GM18870 (cell line): ENCODE measurements around the gene SEMA6A.
A peak's percentile ranks its signal among the peaks of the same experiment; 100 is the strongest.

Experiments
- ATAC-seq: cut with Tn5 transposase; IDR thresholded peaks from one replicate; pipeline ENCODE4 v1.9.1; 2021; ENCODE audit warnings: moderate library complexity; ENCODE audit not compliant: unreplicated experiment

The SEMA6A gene

GRCh38 chr5:116576053-116576713 is 1.6 kb upstream of the SEMA6A start:
- peak; percentile 25 for ATAC-seq

DNA sequence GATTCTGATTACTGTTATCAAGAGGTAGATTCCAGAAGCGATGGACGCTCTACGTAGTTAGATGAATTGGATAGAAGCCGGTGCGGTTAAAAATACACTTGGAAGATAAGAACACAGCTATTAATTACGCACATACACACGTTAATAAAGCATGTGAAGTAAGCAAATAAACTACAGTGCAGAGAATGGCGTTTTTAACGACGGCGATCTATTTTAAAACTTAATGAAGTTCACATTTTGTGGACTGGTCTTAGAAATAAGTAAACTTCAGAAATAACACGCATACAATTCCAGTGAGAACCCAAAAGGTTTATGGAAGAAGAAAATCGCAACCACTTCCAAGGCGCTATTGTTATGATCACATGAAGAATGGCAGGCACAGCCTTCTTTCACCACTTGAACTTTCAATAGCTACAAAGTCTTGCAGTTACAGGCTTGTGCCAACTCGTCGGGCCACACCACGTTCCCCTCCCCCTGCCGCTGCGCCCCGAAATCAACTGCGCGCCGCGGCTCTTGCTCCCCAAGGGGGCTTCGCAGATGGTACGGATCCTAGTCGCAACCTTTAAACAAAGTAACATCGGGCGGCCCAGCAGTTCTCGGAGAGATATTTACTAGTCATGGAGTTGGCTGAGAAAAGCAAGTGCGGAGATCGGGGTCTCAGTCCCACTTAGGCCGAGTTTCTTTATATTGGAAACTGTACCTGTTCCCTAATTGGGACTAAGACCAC is 866 bp upstream of the SEMA6A start:
- peak; percentile 2 for ATAC-seq

DNA sequence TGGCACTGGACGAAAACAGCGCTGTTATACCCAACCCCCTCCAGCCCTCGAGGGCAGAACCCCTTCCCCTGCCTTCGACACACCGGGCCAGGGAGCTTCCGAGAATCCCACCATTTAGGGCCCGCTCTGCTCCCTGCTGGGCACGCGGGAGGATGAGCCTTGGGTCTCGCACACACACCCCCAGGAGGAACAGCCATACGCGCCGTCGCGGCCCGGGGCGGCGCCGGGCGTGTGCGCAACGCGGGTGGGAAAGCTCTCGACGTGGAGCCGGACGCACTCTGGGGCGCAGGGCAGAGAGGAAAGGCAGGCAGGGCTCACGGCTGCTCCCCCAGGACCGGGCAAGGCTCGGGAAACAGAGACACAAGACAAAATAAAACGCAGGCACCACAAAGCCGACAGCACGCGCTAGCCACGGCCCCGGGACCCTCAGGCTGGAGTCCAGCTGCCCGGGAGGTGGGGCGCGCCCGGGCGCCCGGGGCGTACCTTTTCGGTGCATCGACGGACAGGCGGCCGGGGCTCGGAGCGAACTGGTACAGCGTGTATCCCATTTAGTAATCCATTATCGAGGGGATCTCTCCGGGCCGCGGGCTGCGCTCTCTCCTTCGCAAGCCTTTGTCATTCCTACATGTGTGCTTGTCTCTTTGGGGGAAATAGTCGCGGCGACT is 789 bp downstream of the SEMA6A start:
- no peak for ATAC-seq

- no peak for ATAC-seq
Observed at GRCh38 chr5:116573279-116573701, 1.3 kb downstream of the SEMA6A start.

DNA sequence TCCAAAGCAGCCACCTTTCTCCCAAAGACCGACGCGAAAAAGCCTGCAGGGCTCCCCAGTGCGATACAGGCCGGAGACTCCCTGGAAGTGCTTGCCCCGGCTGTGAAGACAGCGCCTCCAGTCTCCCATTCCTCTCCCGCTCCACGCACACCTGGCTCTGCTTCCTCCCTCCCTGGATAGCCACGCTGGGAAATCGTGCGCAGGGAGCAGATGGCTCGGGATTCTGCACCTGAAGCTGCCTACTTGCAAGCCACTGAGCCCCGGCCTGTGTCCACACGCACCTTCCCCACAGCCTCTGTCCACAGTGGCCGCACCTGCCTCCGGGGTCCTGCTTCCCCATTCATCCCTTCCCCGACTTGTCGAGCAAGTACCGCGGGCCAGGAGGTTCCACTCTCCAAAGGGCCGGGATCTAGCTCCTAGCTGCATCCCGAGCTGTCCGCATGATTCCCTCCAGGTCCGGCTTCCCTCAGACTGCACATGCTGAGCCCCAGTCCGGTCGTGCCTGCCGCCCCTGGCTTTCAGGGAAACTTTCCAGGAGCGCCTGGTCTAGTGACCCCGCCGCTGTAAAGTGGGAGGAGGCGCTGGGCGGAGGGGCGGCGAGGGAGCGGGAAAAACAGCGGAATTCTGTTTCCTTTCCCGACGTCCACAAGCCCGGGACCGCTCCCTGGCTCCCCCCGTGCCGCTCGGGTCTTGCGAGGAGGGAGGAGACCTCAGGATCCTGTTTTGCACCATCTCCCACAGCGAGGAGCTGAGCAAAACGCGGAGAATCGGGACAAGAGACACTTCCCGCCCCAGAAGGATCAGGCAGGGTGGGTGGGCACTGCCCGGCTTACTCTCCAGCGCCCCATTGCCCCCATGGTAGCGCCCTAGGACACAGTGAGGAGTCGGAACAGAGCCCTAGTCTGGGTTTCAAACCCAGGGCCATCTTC is 2.0 kb downstream of the SEMA6A start:
- ATAC-seq, result no peak

- no peak for ATAC-seq
Observed at GRCh38 chr5:116571568-116572349, 2.9 kb downstream of the SEMA6A start.

DNA sequence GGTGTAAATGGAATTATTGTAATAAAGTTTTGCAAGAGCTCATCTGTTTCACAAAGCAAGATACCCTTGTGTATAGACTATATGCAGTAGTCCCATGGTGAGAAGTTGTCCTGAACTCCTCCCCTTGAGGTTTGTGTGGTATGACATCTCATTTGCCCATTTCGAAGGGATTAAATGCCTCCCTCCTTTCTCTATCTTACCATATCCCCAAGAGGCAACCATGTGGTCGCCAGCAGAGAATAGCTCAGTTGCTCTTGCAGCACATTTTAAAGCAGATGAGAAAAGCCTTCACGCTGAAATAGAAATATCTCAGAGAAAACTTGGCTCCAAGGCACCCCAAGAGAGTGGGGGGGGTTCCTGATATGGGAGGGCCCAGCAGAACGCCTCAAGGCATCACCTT is 4.6 kb downstream of the SEMA6A start:
- ATAC-seq, result no peak

- ATAC-seq, result no peak
Observed at GRCh38 chr5:116567106-116567505, 7.5 kb downstream of the SEMA6A start.

DNA sequence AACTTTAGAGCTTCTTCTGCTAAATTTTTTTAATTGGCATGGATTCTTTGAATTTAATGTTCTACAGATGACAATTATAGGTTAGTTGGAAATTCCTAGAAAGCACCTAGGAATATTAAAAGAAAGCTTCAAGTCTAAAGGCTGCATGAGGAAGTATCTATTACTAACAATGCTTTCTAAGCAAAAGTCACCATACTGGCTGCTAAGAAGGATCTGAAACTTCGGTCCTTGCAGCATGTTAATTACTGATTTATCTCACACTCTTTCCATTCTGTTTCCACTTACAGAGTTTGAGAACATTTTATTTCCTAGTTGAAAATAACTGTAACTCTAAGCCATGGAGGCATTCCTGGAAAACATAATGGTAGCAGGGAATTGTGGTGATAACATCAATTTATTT is 8.4 kb downstream of the SEMA6A start:
- peak; percentile 90 for ATAC-seq

- ATAC-seq, result no peak
Observed at GRCh38 chr5:116564756-116565490, 9.7 kb downstream of the SEMA6A start.

DNA sequence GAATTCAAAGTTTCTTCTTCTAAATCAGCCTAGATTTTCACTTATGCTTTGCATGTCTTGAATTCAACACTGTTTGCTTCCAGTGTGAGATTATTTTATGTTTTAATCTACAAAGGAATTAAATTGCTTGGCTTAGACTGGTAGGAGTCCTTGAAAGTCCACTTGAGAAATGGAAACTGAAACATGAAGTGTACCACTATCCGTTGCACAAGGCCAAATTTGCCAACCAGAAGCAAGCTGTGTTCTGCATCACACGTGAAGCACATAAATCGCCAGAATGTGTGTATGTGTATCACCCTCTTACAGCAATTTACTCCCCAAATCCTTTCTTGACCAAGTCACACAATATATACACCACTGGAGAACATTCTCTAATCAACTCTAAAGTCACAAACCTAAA is 10.3 kb downstream of the SEMA6A start:
- no peak for ATAC-seq

GRCh38 chr5:116563736-116564308 is 10.8 kb downstream of the SEMA6A start:
- no peak for ATAC-seq

DNA sequence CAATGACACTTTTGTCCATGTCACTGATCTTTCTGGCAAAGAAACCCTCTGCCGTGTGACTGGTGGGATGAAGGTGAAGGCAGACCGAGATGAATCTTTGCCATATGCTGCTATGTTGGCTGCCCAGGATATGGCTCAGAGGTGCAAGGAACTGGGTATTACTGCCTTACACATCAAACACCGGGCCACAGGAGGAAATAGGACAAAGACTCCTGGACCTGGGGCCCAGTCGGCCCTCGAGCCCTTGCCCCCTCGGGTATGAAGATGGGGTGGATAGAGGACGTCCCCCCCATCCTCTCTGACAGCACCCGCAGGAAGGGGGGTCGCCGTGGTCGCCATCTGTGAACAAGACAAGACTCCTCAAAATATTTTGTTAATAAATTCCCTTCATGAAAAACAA is 12.0 kb downstream of the SEMA6A start:
- ATAC-seq, result no peak

DNA sequence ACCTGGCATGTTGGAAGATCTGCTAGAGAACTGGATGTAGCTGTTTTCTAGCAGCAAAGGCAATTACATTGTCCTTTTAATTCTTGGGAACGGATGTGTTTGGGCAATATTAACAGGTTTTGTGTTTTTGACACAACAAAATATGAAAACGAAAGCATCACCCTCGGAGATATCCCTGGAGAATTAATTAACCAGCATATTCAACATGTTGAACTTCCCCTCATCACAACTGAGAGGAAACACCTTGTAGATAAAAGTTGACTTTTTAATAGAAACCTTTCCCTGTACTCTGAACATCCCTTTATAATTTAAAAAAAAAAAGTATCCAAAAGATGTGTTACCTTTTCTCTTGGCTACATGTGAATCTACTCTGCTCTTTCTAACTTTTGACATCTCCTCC is 13.0 kb downstream of the SEMA6A start:
- ATAC-seq, result no peak

GRCh38 chr5:116559673-116560164 is 14.9 kb downstream of the SEMA6A start:
- no peak for ATAC-seq

GRCh38 chr5:116559239-116559638 is 15.4 kb downstream of the SEMA6A start:
- ATAC-seq, result no peak

DNA sequence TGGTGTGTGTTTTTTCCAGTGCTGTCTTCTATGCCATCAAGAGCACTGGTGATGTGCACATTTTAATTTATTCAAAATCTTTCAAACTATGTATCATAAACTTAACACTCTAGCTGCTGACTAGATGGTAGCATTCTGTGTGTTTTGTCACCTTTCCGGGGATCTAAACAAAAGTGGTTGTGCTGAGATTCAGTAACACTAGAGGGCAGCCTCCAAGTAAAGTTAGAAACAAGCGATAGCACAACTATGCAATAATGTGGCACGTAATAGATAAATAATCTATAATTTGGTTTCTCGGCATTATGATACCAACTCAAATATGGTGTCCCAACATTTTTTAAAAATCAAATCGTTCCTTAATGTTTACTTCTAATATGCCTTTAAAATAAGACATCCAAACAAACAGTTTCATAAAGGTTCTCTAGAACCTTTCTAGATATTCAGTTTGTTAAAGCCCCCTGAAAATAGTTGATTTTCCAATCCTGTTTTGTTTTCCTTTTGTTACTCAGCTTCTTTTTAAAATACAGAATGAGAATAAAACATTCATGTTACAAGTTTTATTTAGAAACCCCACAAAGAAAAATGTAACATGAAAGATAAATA is 16.9 kb downstream of the SEMA6A start:
- ATAC-seq, result no peak

DNA sequence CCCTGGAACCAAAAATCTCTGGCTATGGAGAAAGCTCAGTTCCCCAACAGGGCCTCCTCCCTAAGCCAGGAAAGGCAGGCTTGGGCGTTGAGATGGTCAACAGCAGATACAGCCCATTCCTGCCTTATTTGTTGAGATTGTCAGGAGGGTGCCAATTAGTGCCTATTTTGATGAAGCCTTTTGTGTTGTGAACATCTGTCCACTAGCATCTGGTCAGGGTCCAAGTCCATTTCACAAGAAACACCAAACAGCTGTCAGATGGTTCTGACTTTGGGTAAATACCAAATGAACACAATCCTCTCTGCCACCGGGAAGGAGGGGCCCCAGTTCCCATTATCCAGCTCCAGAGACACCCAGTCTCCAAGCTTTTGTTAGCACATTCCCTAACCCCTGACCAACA is 19.9 kb downstream of the SEMA6A start:
- ATAC-seq, result no peak

DNA sequence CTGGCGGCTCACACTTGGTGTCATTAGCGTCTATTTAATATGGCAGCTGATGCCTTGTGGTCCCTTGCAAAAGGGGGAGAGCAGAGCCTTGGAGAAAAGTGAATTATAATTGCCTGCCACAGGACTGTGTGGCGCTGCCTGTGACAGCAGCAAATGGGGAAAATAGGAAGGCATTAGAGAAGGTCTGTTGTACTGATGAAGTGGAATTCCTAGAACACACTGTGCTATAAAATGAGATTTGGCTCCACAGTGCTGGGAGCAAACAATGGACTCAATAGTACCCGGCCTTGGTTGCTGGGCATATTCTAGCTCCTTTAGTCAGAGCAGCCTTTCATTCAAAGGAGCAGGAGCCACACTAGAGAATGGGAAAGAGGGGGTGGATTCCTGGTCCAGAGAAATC is 21.3 kb downstream of the SEMA6A start:
- ATAC-seq, result no peak
